ENCODE results near the gene ENO2.
"Not testable (repeated sequence)": the region's sequence is repeated elsewhere in the genome, so short reads cannot be mapped to it uniquely, and the experiment has no call there.

ENO2 gene

GRCh38 chr12:6868211-6869048 lies 46.0 kb upstream of the ENO2 start:
- intact Hi-C loops (cut with DNase I; ENCODE audit: low total_unique reads) = loop anchor here (5.0 kb wide), 2 partner anchors 74 to 99 kb away; partner anchors contain the start of genes C12orf57 and RNU7-1
- DNase-seq = no peak
- H3K9me3 ChIP-seq = no peaks in the 10 kb centered on the region
- no peaks in the 10 kb centered on the region for H3K27me3 ChIP-seq
- peaks cover 0 to 56% (median 44%) of the 10 kb centered on the region in 4 donors for H3K4me1 ChIP-seq
- H3K36me3 ChIP-seq = peaks cover 20 to 50% (median 35%) of the 10 kb centered on the region in 3 donors
- H3K4me3 ChIP-seq = peak overlapping the region; percentile 94 to 100
- H3K27ac ChIP-seq = peak overlapping the region; percentile 99 to 100
- TF ChIP-seq, protein P1, sequence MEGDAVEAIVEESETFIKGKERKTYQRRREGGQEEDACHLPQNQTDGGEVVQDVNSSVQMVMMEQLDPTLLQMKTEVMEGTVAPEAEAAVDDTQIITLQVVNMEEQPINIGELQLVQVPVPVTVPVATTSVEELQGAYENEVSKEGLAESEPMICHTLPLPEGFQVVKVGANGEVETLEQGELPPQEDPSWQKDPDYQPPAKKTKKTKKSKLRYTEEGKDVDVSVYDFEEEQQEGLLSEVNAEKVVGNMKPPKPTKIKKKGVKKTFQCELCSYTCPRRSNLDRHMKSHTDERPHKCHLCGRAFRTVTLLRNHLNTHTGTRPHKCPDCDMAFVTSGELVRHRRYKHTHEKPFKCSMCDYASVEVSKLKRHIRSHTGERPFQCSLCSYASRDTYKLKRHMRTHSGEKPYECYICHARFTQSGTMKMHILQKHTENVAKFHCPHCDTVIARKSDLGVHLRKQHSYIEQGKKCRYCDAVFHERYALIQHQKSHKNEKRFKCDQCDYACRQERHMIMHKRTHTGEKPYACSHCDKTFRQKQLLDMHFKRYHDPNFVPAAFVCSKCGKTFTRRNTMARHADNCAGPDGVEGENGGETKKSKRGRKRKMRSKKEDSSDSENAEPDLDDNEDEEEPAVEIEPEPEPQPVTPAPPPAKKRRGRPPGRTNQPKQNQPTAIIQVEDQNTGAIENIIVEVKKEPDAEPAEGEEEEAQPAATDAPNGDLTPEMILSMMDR (IDR thresholded peaks at IDR 0.05) = no peak

GRCh38 chr12:6869049-6870021 lies 45.0 kb upstream of the ENO2 start:
- no peaks in the 10 kb centered on the region for H3K27me3 ChIP-seq
- H3K27ac ChIP-seq = peak overlapping the region; percentile 99 to 100
- DNase-seq = peak; percentile 74 to 85
- peaks cover 0 to 56% (median 46%) of the 10 kb centered on the region in 4 donors for H3K4me1 ChIP-seq
- peak overlapping the region; percentile 94 to 100 for H3K4me3 ChIP-seq
- TF ChIP-seq, protein P1 (IDR thresholded peaks at IDR 0.05) = peak; percentile 89 to 91
- H3K36me3 ChIP-seq = peaks cover 14 to 41% (median 26%) of the 10 kb centered on the region in 3 donors
- intact Hi-C loops (cut with DNase I; ENCODE audit: low total_unique reads) = loop anchor here (5.0 kb wide), 2 partner anchors 73 to 98 kb away; partner anchors contain the start of genes C12orf57 and RNU7-1
- H3K9me3 ChIP-seq = no peaks in the 10 kb centered on the region

DNA sequence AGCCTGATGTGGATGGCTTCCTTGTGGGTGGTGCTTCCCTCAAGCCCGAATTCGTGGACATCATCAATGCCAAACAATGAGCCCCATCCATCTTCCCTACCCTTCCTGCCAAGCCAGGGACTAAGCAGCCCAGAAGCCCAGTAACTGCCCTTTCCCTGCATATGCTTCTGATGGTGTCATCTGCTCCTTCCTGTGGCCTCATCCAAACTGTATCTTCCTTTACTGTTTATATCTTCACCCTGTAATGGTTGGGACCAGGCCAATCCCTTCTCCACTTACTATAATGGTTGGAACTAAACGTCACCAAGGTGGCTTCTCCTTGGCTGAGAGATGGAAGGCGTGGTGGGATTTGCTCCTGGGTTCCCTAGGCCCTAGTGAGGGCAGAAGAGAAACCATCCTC lies 44.1 kb upstream of the ENO2 start:
- Histone ChIP-seq H3K4me1 (peaks cover 0 to 62% (median 46%) of the 10 kb centered on the region in 4 donors), H3K36me3 (peaks cover 10 to 31% (median 21%) of the 10 kb centered on the region in 3 donors), H3K27ac (peak overlapping the region in 1 of 2 donors; percentile 100)
- DNase-seq; H3K4me3 ChIP-seq; H3K27me3 ChIP-seq; H3K9me3 ChIP-seq; intact Hi-C loops (cut with DNase I; ENCODE audit: low total_unique reads): not testable (repeated sequence)

DNA sequence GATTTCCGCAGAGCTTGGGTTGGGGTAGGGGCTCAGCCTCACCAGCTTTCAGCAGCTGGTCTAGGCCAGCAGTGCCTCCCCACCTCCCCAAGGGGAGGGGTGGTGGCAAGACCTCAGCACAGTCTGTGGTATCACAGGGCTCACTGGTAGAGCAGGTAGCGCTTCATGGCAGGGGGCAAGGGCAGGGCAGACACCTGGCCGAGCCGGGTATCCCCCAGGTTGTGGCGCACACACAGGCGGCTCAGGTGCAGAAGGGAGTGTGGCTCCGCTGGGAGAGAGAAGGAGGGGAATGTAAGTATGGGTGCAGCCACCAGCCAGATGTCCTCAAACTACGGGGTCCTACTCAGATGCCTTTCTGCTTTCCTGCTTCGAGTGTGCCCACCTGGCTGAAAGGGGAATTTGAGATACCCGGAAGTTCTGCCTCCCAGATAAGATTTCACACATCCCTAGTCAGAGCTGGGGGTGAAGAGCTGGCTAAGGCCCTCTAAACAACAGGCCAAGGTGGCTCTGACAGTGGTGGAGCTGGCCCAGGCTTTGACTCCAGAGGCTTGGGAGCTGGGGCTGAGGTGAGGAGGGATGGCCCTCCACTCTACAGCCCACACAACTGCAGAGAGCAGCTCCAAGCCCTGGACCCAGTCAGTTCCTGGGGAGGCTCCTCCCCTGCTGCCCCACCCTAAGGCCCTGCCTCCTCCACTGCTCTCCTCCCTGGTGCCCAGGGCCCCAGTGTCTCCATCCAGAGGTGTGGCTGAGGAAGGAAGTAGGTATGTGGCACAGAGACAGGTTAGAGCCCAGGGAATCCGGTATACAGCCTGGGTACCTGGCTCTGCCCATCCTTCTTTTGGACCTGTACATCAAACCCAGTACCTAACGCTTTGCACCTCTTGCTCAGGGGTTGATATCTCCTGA lies 43.1 kb upstream of the ENO2 start:
- TF ChIP-seq, protein P1 (IDR thresholded peaks at IDR 0.05) = no peak
- peak overlapping the region; percentile 73 to 76 for H3K4me3 ChIP-seq
- H3K27ac ChIP-seq = peak overlapping the region; percentile 86 to 88
- H3K36me3 ChIP-seq = peaks cover 10 to 28% (median 21%) of the 10 kb centered on the region in 3 donors
- no peaks in the 10 kb centered on the region for H3K9me3 ChIP-seq
- peaks cover 0 to 59% (median 44%) of the 10 kb centered on the region in 4 donors for H3K4me1 ChIP-seq
- H3K27me3 ChIP-seq = no peaks in the 10 kb centered on the region
- intact Hi-C loops (cut with DNase I; ENCODE audit: low total_unique reads) = no loop called here
- DNase-seq = no peak

GRCh38 chr12:6872073-6873048 lies 42.0 kb upstream of the ENO2 start:
- no peaks in the 10 kb centered on the region for H3K9me3 ChIP-seq
- H3K27me3 ChIP-seq = no peaks in the 10 kb centered on the region
- H3K36me3 ChIP-seq = peaks cover 10 to 28% (median 21%) of the 10 kb centered on the region in 3 donors
- H3K27ac ChIP-seq = peak overlapping the region; percentile 86 to 88
- H3K4me1 ChIP-seq = peaks cover 0 to 52% (median 38%) of the 10 kb centered on the region in 4 donors
- intact Hi-C loops (cut with DNase I; ENCODE audit: low total_unique reads) = no loop called here
- peak; percentile 85 to 91 for DNase-seq
- peak overlapping the region; percentile 73 to 76 for H3K4me3 ChIP-seq
- TF ChIP-seq, protein P1 (IDR thresholded peaks at IDR 0.05) = peak; percentile 82 to 98

Measured in tibial artery (tissue), 4 donors.